Type B pancreatic cell (in vitro differentiated cells): ENCODE results near the gene LMF2. TPM values are rescaled to one million over a fixed set of nuclear protein-coding genes. Genes with fewer than 3 reads are reported as not detected.

Source experiments
- DNase-seq: peaks from one replicate; pipeline ENCODE4 v3.0.0; 2021; ENCODE audit warnings: mixed read lengths; ENCODE audit not compliant: unreplicated experiment; ENCODE audit errors: extremely low spot score
- H3K27ac Mint-ChIP-seq: 2 replicates; pipeline ENCODE4 v1.8.0; 2021; ENCODE audit warnings: mild to moderate bottlenecking, mixed read lengths
- H3K27me3 Mint-ChIP-seq: 2 replicates; pipeline ENCODE4 v1.8.0; 2021; ENCODE audit warnings: mixed read lengths
- H3K36me3 Mint-ChIP-seq: 2 replicates; pipeline ENCODE4 v1.8.0; 2021; ENCODE audit warnings: mixed read lengths
- H3K4me1 Mint-ChIP-seq: one replicate; pipeline ENCODE4 v1.8.0; 2021; ENCODE audit warnings: mixed read lengths; ENCODE audit not compliant: unreplicated experiment
- H3K4me3 Mint-ChIP-seq: 2 replicates; pipeline ENCODE4 v1.8.0; 2021; ENCODE audit warnings: mild to moderate bottlenecking, mixed read lengths
- H3K9me3 Mint-ChIP-seq: 2 replicates; pipeline ENCODE4 v1.8.0; 2021; ENCODE audit warnings: mixed read lengths
- total RNA-seq: library from RNA; stranded (reverse); gene quantifications from 2 replicates; pipeline ENCODE4 v1.2.1, GENCODE V29; 2021; ENCODE audit warnings: low replicate concordance
- TF ChIP-seq, protein P1 (sequence below): fragments of 200-600 bp; sonication (generic); conservative IDR thresholded peaks from 2 replicates; pipeline ENCODE4 v1.5.0; 2021; ENCODE audit warnings: antibody characterized with exemption, mild to moderate bottlenecking

The LMF2 gene
- total RNA-seq, 1 donor from 2014 or later: 74.0 TPM

DNA sequence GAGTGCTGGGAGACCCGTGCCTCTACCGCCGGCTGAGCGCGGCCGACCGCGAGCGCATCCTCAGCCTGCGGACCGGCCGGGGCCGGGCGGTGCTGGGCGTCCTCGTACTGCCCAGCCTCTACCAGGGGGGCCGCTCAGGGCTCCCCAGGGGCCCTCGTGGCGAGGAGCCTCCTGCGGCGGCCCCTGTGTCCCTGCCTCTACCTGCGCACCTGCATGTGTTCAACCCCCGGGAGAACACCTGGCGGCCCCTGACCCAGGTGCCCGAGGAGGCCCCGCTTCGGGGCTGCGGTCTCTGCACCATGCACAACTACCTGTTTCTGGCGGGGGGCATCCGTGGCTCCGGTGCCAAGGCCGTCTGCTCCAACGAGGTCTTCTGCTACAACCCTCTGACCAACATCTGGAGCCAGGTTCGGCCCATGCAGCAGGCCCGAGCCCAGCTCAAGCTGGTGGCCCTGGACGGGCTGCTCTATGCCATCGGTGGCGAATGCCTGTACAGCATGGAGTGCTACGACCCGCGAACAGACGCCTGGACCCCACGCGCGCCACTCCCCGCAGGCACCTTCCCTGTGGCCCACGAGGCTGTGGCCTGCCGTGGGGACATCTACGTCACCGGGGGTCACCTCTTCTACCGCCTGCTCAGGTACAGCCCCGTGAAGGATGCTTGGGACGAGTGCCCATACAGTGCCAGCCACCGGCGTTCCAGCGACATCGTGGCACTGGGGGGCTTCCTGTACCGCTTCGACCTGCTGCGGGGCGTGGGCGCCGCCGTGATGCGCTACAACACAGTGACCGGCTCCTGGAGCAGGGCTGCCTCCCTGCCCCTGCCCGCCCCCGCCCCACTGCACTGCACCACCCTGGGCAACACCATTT, 41.7 kb upstream of the LMF2 start:
- H3K4me3 Mint-ChIP-seq: no peak overlapping the region
- H3K36me3 Mint-ChIP-seq: no peaks in the 10 kb centered on the region
- peaks cover 4% of the 10 kb centered on the region for H3K27me3 Mint-ChIP-seq
- no peak overlapping the region for H3K27ac Mint-ChIP-seq
- no peak for DNase-seq
- no peaks in the 10 kb centered on the region for H3K4me1 Mint-ChIP-seq
- no peaks in the 10 kb centered on the region for H3K9me3 Mint-ChIP-seq
- TF ChIP-seq, protein P1, sequence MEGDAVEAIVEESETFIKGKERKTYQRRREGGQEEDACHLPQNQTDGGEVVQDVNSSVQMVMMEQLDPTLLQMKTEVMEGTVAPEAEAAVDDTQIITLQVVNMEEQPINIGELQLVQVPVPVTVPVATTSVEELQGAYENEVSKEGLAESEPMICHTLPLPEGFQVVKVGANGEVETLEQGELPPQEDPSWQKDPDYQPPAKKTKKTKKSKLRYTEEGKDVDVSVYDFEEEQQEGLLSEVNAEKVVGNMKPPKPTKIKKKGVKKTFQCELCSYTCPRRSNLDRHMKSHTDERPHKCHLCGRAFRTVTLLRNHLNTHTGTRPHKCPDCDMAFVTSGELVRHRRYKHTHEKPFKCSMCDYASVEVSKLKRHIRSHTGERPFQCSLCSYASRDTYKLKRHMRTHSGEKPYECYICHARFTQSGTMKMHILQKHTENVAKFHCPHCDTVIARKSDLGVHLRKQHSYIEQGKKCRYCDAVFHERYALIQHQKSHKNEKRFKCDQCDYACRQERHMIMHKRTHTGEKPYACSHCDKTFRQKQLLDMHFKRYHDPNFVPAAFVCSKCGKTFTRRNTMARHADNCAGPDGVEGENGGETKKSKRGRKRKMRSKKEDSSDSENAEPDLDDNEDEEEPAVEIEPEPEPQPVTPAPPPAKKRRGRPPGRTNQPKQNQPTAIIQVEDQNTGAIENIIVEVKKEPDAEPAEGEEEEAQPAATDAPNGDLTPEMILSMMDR: no peak

DNA sequence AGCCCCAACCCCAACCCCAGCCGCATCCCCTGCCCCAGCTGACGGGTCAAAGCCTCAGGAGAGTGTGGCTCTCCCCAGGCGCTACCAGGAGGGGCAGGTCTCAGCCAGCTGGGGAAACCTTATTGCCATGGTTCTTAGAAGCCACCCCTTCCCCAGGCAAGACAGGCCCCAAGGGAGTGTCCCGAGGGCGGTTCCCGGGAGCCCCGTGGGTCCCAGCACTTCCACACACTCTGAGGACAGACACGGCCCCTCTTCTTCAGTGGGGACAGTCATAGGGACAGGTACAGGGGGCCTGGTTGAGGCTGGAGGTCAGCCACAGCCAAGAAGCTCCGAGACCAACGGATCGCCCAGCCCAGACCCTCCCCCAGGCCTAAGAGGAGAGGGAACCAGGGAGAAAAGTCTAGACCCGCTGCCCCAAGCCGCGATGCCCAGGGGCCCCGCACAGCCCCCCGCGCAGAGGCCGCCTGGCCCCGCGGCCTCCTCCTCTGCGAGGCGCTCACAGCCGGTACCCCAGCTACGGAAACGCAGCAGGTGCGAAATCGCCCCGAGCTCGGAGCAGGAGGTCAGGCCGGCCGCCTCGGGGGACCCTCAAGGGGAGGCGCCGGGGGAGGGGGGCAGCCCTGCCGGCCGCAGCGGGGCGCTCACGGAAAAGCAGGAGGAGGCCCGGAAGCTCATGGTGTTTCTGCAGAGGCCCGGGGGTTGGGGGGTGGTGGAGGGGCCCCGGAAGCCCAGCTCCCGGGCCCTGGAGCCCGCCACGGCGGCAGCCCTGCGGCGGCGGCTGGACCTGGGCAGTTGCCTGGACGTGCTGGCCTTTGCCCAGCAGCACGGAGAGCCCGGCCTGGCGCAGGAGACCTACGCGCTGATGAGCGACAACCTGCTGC, 40.8 kb upstream of the LMF2 start:
- H3K9me3 Mint-ChIP-seq: no peaks in the 10 kb centered on the region
- TF ChIP-seq, protein P1: no peak
- peaks cover 4% of the 10 kb centered on the region for H3K27me3 Mint-ChIP-seq
- no peak for DNase-seq
- H3K4me1 Mint-ChIP-seq: no peaks in the 10 kb centered on the region
- no peaks in the 10 kb centered on the region for H3K36me3 Mint-ChIP-seq
- no peak overlapping the region for H3K27ac Mint-ChIP-seq
- no peak overlapping the region for H3K4me3 Mint-ChIP-seq

DNA sequence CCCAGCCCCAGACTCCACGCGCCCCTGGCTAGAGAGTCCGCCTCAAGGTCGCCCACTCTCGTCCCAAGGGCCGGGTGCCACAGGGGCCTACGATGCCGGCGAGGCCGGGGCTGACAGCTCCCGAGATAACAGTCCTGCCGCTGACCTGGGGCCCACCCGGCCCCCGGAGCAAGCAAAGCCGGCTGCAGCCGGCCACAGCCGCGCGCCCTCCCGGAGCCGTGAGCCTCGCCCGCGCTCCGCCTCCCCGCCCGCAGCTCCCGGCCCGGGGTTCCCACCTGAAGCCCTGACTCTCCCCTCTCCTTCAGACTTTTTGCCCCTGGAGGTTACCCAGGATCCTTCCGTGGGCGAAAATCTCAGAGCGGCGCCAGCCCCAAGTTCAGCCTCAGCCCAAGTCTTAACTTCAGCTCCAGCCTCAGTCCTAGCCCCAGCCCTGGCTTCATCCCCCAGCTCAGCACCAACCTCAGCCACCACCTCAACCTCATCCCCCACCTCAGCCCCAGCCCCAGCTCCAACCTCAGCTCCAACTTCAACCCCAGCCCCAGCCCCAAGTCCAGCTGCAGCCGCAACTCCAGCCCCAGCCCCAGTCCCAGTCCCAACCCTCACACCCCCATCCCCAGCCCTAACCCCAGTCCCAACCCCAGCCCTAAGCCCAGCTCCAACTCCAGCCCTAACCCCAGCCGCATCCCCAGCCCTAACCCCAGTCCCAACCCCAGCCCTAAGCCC, 39.9 kb upstream of the LMF2 start:
- DNase-seq: no peak
- H3K4me1 Mint-ChIP-seq: peaks cover 3% of the 10 kb centered on the region
- no peaks in the 10 kb centered on the region for H3K36me3 Mint-ChIP-seq
- no peak overlapping the region for H3K4me3 Mint-ChIP-seq
- no peaks in the 10 kb centered on the region for H3K9me3 Mint-ChIP-seq
- no peak overlapping the region for H3K27ac Mint-ChIP-seq
- TF ChIP-seq, protein P1: no peak
- peaks cover 6% of the 10 kb centered on the region for H3K27me3 Mint-ChIP-seq

DNA sequence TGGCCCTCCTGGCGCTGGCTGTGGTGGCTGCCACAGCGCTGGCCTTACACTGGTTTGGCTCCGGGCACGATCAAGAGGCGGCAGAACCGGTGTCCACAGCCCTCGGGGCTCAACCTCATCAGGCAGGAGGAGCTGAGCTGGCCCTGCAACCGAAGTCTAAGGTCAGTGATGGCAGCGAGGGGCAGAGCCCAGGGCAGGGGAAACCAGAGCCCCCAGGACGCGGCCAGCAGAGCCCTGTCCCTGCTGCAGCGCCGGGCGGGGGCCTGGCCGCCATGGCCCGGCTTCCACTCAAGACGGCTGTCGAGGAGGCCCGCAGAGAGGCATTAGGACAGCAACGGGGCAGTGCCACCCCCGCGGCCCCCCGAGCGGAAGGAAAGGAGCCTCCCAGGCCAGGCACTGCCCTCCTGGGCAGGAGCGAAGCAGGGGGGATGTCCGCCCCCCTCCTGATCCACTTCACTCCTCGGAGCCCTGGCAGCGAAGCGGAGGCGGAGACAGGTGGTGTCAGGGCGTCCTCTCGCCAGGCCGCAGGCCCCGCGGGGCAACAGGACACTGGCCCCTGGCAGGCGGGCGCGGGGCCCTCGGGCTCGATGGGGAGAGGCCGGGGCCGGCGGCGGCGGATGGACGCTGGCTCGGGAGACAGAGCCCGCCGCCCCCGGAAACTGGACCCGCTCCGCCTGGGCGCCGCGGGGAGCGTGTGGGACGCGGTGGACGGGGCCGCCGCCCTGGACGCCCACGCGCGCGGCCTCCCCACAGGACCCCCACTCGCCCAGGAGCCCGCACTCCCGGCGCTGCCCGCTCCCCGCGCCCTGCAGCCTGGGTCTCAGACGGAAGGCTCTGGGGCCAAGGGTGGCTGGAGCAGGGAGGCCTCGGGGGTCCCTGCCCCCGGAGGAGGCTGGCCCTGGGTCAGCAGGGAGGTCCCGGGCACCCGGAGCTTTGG, 39.1 kb upstream of the LMF2 start:
- Mint-ChIP-seq H3K9me3 (no peaks in the 10 kb centered on the region), H3K4me3 (no peak overlapping the region), H3K36me3 (no peaks in the 10 kb centered on the region), H3K27me3 (peaks cover 8% of the 10 kb centered on the region), H3K27ac (no peak overlapping the region), H3K4me1 (peaks cover 3% of the 10 kb centered on the region)
- TF ChIP-seq, protein P1: no peak
- DNase-seq: no peak
